Measurements from ENCODE around the gene ADAMTS15. TPM values are rescaled to one million over a fixed set of nuclear protein-coding genes. Genes with fewer than 3 reads are reported as not detected.

Gene ADAMTS15
- total RNA-seq, 1 experiment from 2014 or later: 6.9 TPM

- no peak for DNase-seq
- Histone ChIP-seq H3K27ac (no peak overlapping the region), H3K4me1 (peaks cover 40% of the 10 kb centered on the region), H3K27me3 (no peaks in the 10 kb centered on the region), H3K4me3 (no peak overlapping the region), H3K36me3 (no peaks in the 10 kb centered on the region), H3K9me3 (replicated peaks) (no peaks in the 10 kb centered on the region)
Observed at GRCh38 chr11:130524132-130524790, 75.8 kb downstream of the ADAMTS15 start.

- H3K9me3 ChIP-seq (replicated peaks): no peaks in the 10 kb centered on the region
- no peaks in the 10 kb centered on the region for H3K36me3 ChIP-seq
- no peak overlapping the region for H3K4me3 ChIP-seq
- no peak for DNase-seq
- H3K27ac ChIP-seq: no peak overlapping the region
- H3K4me1 ChIP-seq: peaks cover 43% of the 10 kb centered on the region
- no peaks in the 10 kb centered on the region for H3K27me3 ChIP-seq
Observed at GRCh38 chr11:130525307-130525706, 76.9 kb downstream of the ADAMTS15 start.

Other genes with a start within 250 kb of the ADAMTS15 start
- gene ZBTB44, start 133.7 kb upstream of the ADAMTS15 start, total RNA-seq (2014; rRNA removed; shearing (Covaris generic)): 29.7 and 30.3 TPM in 2 replicates
- 0.05 TPM in 1 of 2 replicates, not detected in the other for gene ADAMTS8, start 20.0 kb upstream of the ADAMTS15 start, total RNA-seq (2014; rRNA removed; shearing (Covaris generic))

Data from SJCRH30 (cell line).